DOHH2 (cell line): ENCODE measurements around the gene GGTLC2.
"Not testable (repeated sequence)": the region's sequence is repeated elsewhere in the genome, so short reads cannot be mapped to it uniquely, and the experiment has no call there.

Experiments
- H3F3A ChIP-seq: fragments of 200-600 bp; sonication (generic), shearing (Covaris generic); 2 replicates; pipeline ENCODE4 v1.6.0; 2016; ENCODE audit warnings: antibody characterized with exemption, mild to moderate bottlenecking; ENCODE audit not compliant: control insufficient read depth, insufficient read depth
- H3K27ac ChIP-seq: fragments of 200-600 bp; sonication (generic); 2 replicates; pipeline ENCODE4 v1.5.1; 2014; ENCODE audit warnings: low read depth, mild to moderate bottlenecking, low read length, moderate library complexity
- H3K27me3 ChIP-seq: fragments of 200-600 bp; sonication (generic); 2 replicates; pipeline ENCODE4 v1.6.1; 2014; ENCODE audit warnings: mild to moderate bottlenecking, low read length, mixed read lengths; ENCODE audit not compliant: control insufficient read depth
- H3K36me3 ChIP-seq: fragments of 200-600 bp; sonication (generic); 2 replicates; pipeline ENCODE4 v1.6.1; 2014; ENCODE audit warnings: mild to moderate bottlenecking, low read length, moderate library complexity, mixed read lengths; ENCODE audit not compliant: control insufficient read depth
- H3K4me1 ChIP-seq: fragments of 200-600 bp; sonication (generic); 2 replicates; pipeline ENCODE4 v1.6.1; 2014; ENCODE audit warnings: mild to moderate bottlenecking, low read length, mixed read lengths; ENCODE audit not compliant: control insufficient read depth
- H3K4me2 ChIP-seq: fragments of 200-600 bp; sonication (generic); 2 replicates; pipeline ENCODE4 v1.6.0; 2014; ENCODE audit warnings: mild to moderate bottlenecking, low read length, moderate library complexity
- H3K4me3 ChIP-seq: fragments of 200-600 bp; sonication (generic); 2 replicates; pipeline ENCODE4 v1.5.1; 2014; ENCODE audit warnings: mild to moderate bottlenecking, low read length, mixed read lengths
- H3K79me2 ChIP-seq: fragments of 200-600 bp; sonication (generic); 2 replicates; pipeline ENCODE4 v1.6.1; 2014; ENCODE audit warnings: mild to moderate bottlenecking, low read length, mixed read lengths; ENCODE audit not compliant: control insufficient read depth
- H3K9me2 ChIP-seq: fragments of 200-600 bp; sonication (generic); replicated peaks from 2 replicates; pipeline ENCODE4 v1.6.1; 2014; ENCODE audit warnings: mild to moderate bottlenecking, low read length, mixed read lengths; ENCODE audit not compliant: control insufficient read depth
- H3K9me3 ChIP-seq: fragments of 200-600 bp; sonication (generic); 2 replicates; pipeline ENCODE4 v1.6.1; 2014; ENCODE audit warnings: antibody characterized with exemption, low read length, mixed read lengths; ENCODE audit not compliant: control insufficient read depth, insufficient read depth
- H4K20me1 ChIP-seq: fragments of 200-600 bp; sonication (generic); 2 replicates; pipeline ENCODE4 v1.6.0; 2014; ENCODE audit warnings: low read depth, mild to moderate bottlenecking, antibody characterized with exemption, low read length, moderate library complexity; ENCODE audit not compliant: control insufficient read depth, insufficient read depth
- CTCF ChIP-seq: fragments of 200-600 bp; sonication (generic); IDR thresholded peaks from one replicate; pipeline ENCODE4 v1.5.1; 2014; ENCODE audit warnings: antibody characterized with exemption, mild to moderate bottlenecking, low read depth, low read length; ENCODE audit not compliant: poor library complexity, severe bottlenecking
- EZH2phosphoT487 ChIP-seq: fragments of 200-600 bp; sonication (generic); IDR thresholded peaks from 2 replicates; pipeline ENCODE4 v1.6.1; 2017; ENCODE audit warnings: borderline replicate concordance, mild to moderate bottlenecking, antibody characterized with exemption, low read length, moderate library complexity, mixed read lengths

Gene GGTLC2

GRCh38 chr22:22619765-22620414, 24.5 kb upstream of the GGTLC2 start:
- no peaks in the 10 kb centered on the region for H3K9me3 ChIP-seq
- no peaks in the 10 kb centered on the region for H3F3A ChIP-seq
- no peak overlapping the region for H3K27ac ChIP-seq
- peaks cover 13% of the 10 kb centered on the region for H3K4me1 ChIP-seq
- no peaks in the 10 kb centered on the region for H3K9me2 ChIP-seq
- H3K79me2 ChIP-seq, result no peaks in the 10 kb centered on the region
- TF ChIP-seq EZH2phosphoT487, result no peak
- no peak for TF ChIP-seq CTCF
- no peaks in the 10 kb centered on the region for H3K36me3 ChIP-seq
- H4K20me1 ChIP-seq, result no peaks in the 10 kb centered on the region
- H3K4me2 ChIP-seq, result no peak overlapping the region
- peaks cover 16% of the 10 kb centered on the region for H3K27me3 ChIP-seq
- no peak overlapping the region for H3K4me3 ChIP-seq

- not testable (repeated sequence) for H3K4me2 ChIP-seq, H3K4me1 ChIP-seq, H3K9me2 ChIP-seq, H3K36me3 ChIP-seq, H3K27me3 ChIP-seq, H3K79me2 ChIP-seq, H3K4me3 ChIP-seq, H3K9me3 ChIP-seq, H4K20me1 ChIP-seq, H3F3A ChIP-seq, H3K27ac ChIP-seq
Measured at GRCh38 chr22:22628546-22629495, 15.6 kb upstream of the GGTLC2 start.

- H3F3A ChIP-seq, H3K36me3 ChIP-seq, H3K4me2 ChIP-seq, H3K27me3 ChIP-seq, H3K9me3 ChIP-seq, H3K9me2 ChIP-seq, H3K27ac ChIP-seq, H3K4me1 ChIP-seq, H3K79me2 ChIP-seq, H3K4me3 ChIP-seq, H4K20me1 ChIP-seq: not testable (repeated sequence)
Measured at GRCh38 chr22:22631223-22631652, 13.2 kb upstream of the GGTLC2 start.

- H3K9me2 ChIP-seq, H3F3A ChIP-seq, H3K9me3 ChIP-seq, H3K27ac ChIP-seq, H3K4me2 ChIP-seq, H3K36me3 ChIP-seq, H3K27me3 ChIP-seq, H3K79me2 ChIP-seq, H3K4me3 ChIP-seq, H4K20me1 ChIP-seq, H3K4me1 ChIP-seq: not testable (repeated sequence)
Measured at GRCh38 chr22:22632226-22632625, 12.2 kb upstream of the GGTLC2 start.

GRCh38 chr22:22633533-22633932, 10.9 kb upstream of the GGTLC2 start:
- H3K36me3 ChIP-seq, H3K4me2 ChIP-seq, H3K79me2 ChIP-seq, H3K27ac ChIP-seq, H3F3A ChIP-seq, H3K9me2 ChIP-seq, H3K27me3 ChIP-seq, H3K9me3 ChIP-seq, H3K4me3 ChIP-seq, H4K20me1 ChIP-seq, H3K4me1 ChIP-seq: not testable (repeated sequence)
